Fibroblast of skin of back (primary cell): Measurements from ENCODE around the gene EXD3.
"Not testable (repeated sequence)": the region's sequence is repeated elsewhere in the genome, so short reads cannot be mapped to it uniquely, and the experiment has no call there.

Experiments
- DNase-seq: peaks from one replicate; pipeline ENCODE4 v3.0.0-alpha.2; 2013

Gene EXD3

DNA sequence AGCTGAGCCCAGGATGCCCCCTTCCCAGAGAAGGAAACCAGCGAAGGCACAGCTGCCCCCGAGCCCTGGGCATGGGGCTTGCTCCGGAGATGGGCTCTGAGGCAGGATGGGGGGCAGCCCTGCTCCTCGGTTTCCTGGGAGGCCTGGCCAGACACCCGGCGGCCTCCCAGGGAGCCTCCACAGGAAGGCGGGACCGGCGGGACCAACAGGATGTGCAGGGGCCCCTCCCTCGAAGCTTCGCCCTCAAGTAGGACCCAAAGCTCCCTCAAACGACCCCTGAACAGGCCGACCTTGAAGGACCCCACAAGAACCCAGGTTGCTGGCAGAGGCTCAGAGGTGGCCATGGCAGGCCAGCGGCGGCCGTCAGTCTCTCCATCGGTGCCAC lies 11.7 kb downstream of the EXD3 start:
- DNase-seq, result no peak

DNA sequence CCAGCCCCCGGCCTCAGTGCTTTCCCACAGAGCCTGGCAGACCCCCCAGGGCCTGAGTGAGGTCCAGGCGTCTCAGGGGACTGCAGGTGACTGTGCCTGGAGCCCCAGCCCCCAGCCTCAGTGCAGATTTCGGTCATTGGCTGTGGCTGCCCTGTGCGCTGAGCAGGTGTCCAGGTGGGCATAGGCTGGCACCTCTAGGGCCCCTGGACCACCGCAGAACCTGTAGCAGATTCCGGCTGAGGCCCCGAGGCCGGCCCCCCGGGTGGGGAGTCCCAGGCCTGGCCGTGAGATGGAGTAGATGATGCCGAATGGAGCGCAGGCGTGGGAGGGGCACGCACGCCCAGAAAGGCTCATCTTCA lies 12.1 kb downstream of the EXD3 start:
- DNase-seq, result no peak

DNA sequence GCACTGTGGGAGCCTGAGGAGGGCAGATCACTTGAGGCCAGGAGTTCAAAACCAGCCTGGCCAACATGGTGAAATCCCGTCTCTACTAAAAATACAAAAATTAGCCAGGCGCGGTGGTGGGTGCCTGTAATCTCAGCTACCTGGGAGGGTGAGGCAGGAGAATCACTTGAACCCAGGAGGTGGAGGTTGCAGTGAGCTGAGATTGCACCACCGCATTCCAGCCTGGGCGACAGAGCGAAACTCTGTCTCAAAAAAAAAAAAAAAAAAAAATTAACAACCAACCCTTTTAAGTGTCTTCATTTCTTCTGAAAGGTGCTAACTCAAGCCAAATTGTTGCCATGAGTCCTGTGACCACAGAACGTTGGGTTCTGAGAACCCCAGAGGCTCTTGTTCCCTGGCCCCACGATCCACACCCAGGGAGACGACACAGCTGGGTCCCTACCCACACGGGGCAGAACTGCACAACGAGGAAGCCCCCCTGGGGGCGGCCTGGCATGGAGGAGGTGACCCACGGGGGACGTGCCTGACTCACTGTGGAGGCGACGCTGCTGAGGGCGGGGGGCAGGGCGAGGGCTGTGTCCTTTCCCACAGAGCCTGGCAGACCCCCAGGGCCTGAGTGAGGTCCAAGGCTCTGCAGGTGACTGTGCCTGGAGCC lies 12.6 kb downstream of the EXD3 start:
- DNase-seq, result not testable (repeated sequence)

DNA sequence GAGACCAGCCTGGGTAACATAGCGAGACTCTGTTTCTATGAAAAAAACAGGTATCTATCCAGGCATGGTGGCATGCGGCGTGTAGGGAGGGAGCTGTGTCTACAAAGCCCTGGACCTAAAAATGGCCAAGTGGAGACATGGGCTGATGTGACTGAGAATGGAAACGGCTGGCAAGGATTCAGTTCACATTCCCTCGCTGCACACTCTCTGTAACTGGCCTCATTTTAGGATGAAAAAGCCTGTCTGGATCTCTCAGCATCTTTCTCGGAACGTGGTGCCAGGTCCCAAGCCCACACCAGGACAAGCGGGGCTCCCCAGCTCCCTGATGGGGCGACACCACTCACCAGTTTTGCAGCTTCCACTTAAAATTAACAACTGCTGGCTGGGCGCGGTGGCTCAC lies 13.4 kb downstream of the EXD3 start:
- no peak for DNase-seq

DNA sequence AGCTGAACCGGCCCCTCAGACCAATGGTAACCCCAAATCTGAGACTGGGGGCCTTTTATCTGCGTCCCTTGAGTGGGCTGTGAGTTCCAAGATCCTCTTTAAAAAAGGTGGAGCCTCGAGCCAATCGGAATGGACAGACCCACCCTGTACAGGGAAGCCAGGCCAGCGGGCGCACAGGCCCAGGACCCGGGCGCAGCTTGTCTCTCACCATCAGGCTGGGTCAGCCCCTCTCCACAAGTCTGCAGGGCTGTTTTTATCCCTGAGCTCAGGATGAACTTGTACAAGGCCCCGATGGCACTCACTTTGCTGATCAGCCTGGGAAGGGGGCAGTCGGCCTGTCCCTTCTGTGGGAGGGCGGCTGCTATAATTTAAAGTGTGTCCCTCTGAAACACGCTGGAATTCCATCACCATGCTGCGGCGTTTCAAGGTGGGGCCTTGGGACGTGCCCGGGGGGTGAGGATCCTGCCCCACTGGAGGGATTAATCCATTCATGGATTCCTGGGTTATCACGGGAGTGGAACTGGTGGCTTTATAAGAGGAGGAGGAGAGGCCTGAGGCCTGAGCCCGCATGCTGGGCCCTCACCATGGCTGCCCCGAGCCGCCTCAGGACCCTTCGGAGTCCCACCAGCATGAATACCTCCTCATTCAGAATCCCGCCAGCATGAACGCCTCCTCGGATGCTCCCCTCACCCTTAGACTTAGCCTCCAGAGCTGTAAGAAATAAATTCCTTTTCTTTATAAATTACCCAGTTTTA lies 14.1 kb downstream of the EXD3 start:
- no peak for DNase-seq

DNA sequence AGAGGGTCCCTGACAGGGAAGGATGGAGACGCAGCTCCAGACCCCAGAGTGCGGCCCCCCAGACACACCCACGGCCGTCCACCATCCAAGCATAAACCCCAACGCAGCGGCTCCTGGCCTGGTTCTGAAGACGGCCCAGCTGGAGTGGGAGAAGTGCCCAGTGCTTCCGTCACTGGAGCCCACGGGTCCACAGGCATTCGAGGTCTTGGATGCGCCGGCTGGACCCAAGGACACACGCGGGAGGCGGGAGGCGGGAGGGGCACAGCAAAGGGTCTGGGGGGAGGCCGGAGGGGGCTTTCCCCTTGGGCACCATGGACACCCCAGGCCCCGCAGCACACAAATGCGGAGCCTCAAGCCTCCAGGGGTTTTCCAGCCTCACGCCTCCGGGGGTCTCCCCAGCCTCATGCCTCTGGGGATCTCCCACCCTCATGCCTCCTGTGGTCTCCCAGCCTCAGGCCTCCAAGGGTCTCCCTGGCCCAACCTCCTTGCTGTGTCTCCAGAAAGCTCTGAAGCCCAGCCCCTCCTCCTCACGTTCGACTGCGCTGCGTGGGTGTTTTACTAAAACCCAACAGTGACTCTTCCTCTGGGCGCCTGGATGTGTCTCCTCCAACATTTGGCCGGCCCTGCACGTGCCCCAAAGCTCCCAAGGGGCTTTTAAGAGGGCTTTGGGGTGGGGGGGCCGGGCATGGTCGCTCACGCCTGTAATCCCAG lies 15.2 kb downstream of the EXD3 start:
- DNase-seq, result no peak

DNA sequence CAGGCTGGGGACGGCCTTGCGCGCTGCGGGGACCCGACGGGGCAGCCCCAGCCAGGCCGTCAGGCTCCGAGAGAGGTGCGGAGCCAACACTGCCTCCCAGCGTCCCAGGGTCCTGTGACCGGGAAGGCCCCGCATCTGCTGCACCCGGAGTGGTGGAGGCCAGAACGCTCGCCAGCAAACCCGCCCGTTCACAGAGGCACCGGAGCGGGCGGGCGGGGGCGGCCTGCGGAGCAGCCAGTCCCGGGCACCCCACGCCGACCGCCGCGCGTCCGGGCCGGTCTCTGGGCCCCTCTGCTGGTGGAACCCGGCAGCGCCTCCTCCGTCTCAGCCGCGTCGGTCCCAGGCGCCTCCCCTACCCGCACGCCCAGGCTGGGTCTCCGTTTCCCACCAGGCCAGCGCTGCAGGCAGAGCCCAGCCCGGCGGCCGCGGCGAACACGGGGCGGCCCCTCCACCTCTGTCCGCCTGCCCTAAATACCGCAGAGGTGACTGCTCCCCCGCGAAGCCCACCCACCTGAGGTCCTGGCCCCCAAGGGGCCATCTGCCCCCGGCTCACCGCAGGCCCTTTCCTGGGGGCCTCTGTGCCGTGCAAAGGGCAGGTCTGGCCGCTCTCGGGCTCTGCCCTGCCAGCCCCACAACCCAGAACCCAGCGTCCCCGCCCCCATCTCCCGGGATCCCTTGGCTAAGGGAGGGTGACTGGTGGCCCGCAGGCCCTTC lies 15.9 kb downstream of the EXD3 start:
- peak; percentile 51 for DNase-seq

DNA sequence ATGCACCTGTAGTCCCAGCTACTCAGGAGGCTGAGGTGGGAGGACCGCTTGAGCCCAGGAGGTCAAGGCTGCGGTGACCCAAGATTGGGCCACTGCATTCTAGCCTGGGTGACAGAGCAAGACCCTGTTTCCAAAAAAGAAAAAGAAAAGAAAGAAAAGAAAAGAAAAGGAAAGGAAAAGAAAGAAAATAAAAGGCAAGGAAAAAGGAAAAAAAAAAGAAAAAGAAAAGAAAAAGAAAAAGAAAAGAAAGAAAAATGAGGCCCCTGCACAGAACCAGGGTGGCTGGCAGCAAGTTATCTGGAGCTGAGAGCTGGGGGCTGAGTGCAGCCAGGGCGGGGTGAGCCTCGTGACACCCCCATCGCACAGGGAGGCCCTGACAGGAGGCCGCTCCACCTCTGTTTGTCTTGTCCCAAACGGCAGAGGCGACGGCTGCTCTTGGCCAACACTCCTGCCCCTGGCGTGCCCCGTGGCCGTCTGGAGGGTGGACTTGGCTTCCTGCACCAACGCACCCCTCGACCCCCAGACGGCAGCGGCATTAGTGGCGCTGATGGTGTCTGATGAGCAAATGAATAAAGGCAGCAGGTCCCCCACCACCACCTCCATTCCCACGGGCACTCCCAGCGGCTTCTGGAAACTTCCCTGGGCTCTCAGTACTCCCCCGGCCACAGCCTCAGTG lies 16.7 kb downstream of the EXD3 start:
- no peak for DNase-seq

DNA sequence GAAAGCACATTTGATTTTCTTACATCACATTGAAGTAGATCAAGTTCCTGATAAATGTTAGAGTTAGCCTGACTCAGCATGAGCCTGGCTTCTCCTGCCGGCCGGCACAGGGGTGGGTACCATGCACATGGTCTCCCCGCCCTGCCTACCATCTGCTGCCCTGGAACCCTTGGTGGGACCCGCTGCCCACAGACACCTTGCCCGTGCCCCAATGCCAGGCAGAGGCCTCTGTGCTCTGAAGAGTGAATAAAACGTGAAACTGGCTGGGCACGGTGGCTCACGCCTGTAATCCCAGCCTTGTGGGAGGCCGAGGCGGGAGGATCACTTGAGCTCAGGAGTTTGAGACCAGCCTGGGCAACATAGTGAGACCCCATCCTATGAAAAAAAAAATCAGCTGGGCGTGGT lies 17.3 kb downstream of the EXD3 start:
- no peak for DNase-seq

DNA sequence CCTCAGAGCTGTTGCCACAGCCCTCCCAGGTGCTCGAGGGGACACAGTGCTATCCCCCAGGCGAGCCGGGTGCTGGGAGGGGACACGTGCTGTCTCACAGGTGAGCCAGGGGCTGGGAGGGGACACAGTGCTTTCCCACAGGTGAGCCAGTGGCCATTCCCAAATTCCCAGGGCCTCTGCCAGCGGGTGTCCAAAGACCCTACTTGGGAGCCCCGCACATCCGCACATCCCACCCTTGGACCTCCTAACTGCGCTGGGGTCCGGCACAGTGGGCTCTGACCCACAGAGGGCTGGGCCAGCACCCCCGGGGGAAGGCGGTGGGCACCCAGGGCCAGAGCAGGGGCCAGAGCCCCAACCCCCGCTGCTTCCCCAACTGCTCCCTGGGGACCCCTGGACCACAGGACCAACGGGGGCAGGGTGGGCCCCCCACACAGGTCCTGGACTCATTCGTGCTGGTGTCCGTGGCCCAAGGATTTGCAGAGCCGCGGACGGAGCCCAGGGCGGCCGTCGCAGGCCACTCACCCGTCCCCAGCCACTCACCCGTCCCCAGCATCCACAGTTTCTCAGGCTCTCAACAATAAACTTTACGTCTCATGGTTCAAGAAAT lies 17.9 kb downstream of the EXD3 start:
- no peak for DNase-seq

DNA sequence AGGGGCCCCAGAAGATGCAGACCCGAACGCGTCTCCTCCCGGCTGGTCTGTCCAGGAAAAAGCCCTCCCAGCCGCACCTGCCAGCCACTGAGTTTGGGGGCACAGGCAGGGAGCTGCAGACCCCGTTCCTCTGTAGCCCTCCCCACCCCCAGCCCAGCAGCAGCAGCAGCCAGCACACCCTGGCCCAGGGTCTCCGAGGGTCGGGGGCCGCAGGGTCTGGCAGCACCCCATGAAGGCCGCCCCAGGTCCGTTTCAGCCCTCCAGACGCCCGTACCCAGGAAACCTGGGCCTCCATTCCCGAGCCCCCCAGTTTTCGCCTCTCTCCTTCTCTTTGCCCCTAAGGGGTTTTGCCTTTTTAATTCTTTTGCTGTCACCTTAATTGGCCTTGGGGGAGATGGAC lies 19.7 kb downstream of the EXD3 start:
- DNase-seq, result no peak

DNA sequence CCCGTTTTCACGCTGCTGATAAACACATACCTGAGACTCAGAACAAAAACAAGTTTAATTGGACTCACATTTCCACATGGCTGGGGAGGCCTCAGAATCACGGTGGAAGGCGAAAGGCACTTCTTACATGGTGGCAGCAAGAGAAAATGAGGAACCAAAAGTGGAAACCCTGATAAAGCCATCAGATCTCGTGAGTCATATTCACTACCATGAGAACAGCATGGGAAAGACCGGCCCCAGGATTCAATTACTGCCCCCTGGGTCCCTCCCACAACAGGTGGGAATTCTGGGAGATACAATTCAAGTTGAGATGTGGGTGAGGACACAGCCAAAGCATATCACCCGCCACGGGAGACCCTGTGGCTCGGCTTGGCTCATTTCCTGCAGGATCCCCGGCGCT lies 20.2 kb downstream of the EXD3 start:
- DNase-seq, result no peak

DNA sequence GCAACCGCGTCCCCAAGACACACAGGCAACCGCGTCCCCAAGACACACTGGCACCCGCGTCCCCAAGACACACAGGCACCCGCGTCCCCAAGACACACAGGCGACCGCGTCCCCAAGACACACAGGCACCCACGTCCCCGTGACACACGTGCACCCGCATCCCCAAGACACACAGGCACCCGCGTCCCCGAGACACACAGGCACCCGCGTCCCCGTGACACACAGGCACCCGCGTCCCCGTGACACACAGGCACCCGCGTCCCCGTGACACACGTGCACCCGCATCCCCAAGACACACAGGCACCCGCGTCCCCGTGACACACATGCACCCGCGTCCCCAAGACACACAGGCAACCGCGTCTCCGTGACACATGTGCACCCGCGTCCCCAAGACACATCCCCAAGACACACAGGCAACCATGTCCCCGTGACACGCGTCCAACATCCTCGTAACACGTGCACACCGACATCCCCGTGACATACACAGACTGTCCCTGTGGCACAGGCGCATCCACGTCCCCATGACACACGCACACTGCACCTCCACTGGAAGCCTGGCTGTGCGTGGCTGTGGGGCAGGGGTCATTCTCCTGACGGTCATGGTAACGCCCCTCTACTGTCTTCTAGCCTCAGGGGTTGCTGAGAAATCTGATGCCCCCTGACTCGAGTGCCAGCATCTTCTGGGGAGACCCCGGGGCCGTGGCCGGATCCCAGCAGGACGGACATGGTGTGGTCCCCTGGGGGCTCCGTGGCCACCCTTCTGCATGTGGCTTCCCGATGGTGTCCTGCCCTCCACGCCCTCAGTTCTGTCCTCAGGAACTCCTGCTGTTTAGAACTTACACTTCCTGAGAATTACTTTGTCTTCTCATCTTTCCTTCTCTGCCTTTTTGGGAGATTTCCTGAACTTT lies 24.1 kb downstream of the EXD3 start:
- DNase-seq, result no peak

DNA sequence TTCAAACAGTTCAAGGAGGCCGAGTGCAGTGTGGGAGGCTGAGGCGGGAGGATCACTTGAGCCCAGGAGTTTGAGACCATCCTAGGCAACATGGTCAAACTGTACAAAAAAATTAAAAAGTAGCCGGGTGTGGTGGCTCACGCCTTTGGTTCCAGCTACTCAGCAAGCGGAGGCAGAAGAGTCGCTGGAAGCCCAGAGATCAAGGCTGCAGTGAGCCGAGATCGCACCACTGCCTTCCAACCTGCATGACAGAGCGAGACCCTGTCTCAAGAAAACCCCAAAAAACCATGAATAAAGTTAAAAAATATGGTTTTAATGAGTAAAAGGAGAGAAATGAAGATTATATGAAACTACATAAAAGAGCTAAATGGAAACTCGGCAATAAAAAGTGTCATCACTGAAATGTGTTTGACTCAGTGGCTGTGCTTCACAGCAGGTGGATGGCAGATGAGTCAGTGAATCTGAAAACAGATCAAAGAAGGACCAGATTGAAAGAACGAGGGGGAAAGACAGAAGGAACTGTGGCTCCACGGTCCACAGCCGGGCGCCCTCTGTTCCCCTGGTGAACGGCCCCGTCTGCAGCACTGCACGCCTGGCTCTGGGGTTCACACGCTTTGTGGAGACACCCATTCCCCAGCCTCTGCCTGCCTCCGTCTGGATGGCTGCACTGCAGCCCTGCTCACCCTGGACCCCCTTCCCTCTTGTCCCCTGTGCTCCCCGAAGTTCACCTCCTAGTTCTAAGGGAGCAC lies 25.1 kb downstream of the EXD3 start:
- DNase-seq, result no peak

DNA sequence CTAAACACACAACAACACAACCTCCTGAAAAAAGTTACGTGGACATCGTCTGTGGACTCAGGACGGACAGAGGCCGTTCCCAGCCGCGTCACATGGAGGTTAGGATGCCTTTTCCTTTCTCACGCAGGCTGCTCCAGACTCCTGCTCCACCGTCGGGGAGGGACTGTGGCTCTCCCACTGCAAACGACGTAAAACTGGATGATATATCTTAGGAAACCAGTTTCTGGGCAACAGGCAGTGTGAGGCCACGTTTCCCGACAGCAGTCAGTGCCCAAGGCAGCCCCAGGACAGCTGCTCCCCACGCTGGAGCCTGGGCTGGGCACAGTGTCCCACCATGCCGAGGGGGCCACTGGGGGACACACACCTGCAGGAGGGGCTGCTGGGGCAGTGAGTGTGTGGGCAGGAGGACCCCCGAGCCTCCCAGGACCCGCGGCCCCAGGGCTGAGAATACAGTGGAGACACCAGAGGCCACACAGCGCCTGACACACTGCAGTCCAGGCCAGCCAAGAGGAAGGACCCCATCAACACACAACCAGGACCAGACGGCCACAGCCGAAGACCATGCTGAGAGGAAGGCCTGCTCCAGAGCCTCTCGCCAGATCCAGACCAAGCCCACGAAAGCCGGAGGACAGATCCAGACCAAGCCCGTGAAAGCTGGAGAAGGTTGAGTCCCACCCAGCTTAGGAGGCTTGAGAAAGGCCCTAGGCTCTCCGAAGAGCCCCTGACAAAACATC lies 26.2 kb downstream of the EXD3 start:
- DNase-seq, result no peak

DNA sequence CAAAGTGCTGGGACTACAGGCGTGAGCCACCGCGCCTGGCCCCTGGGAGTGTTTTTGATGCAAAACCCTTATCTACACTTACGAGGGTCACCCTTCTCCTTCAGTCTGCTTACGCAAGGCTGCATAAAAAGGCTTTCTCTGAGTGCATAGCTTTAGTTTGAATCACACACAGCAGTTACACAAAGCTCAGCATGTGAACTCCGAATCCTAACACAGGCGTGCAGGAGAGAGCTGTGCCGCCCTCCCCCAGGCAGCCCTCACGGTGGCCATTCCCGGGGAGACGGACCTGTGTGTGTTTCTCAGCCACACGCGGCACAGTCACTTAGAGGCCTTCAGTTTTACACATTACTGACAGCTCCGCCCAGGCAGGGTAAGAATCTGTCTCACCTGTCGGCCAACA lies 26.7 kb downstream of the EXD3 start:
- DNase-seq, result peak; percentile 34

DNA sequence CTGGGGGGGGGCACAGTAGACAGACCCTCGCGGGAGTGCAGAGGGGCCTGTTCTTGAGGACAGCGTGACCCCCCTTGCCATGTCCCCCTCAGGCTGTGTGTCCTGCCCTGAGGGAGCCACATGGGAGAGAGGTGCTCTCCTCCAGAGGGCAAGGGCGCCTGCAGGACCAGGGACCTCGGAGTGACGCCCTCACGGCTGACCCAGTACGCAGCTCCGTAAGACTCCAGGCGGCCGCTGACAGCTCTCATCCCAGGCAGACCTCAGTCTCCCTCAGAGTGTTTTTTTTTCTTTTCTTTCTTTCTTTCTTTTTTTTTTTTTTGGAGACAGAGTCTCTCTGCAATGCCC lies 27.3 kb downstream of the EXD3 start:
- DNase-seq, result no peak

DNA sequence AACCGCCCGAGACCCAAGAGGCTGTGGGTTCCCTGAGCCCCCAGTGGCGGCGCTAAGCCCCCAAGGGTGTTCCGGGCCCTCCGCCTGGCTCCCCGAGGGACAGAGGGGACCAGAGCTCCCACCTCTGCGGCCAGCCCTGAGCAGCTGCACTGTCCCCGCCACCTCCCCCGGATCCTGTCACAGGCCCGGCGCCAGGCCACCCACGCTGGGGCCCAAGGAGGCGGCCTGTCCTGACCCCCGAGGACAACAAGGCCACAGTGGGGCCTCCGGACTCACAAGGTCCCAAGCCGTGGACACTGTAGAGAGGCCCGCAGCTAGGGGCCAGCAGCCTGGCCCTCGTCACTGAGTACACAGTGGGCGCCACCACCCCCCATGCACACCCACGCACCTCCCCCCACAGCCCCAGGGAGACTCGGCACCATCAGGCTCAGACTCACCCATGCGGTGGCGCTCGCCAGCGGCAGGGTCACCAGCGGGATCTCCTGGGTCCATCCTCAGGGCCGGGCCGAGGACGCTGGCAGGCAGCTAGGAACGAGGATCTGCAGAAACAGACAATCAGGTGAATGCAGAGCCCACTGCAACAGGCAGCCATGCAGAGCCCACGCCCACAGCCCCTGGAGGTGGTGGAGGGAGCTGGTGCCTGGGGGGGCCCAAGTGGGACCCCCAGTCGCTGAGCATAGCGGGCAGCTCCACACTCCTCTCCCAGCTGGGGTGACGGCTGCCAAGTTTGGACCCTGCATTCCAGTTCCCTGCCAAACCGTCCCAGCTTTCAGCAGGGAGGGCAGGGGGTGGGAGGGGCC lies 27.9 kb downstream of the EXD3 start:
- DNase-seq, result no peak
